Liver (tissue), 9 donors: ENCODE measurements around the gene CCDC69. TPM values are rescaled to one million over a fixed set of nuclear protein-coding genes. Genes with fewer than 3 reads are reported as not detected.

ENCODE experiments used
- DNase-seq: peaks from one replicate; pipeline ENCODE4 v3.0.0-alpha.2; 2017; ENCODE audit warnings: low spot score
- H3K27ac ChIP-seq, 2 donors: one replicate each; pipeline ENCODE4 v1.7.0; 2013; ENCODE audit warnings: inconsistent platforms in 2 of 2, low read length in 2 of 2, control low read depth in 1 of 2, low read depth in 1 of 2, mild to moderate bottlenecking in 1 of 2
- H3K27me3 ChIP-seq, 4 donors: one replicate each; pipeline versions ENCODE4 v1.6.1 to v1.7.0; 2013; ENCODE audit warnings: low read length in 3 of 4, inconsistent platforms in 1 of 4, mild to moderate bottlenecking in 1 of 4, moderate library complexity in 1 of 4; ENCODE audit not compliant: control insufficient read depth in 4 of 4, insufficient read depth in 4 of 4
- H3K36me3 ChIP-seq, 4 donors: one replicate each; pipeline versions ENCODE4 v1.6.1 to v1.7.0; 2013; ENCODE audit warnings: low read length in 3 of 4, mild to moderate bottlenecking in 3 of 4, low read depth in 1 of 4, moderate library complexity in 1 of 4; ENCODE audit not compliant: control insufficient read depth in 4 of 4, insufficient read depth in 3 of 4
- H3K4me1 ChIP-seq, 4 donors: one replicate each; pipeline versions ENCODE4 v1.6.1 to v1.7.0; 2013; ENCODE audit warnings: low read length in 3 of 4, mild to moderate bottlenecking in 3 of 4, moderate library complexity in 1 of 4; ENCODE audit not compliant: control insufficient read depth in 4 of 4, insufficient read depth in 4 of 4
- H3K4me3 ChIP-seq, 3 donors: one replicate each; pipeline versions ENCODE4 v1.6.1 to v1.7.0; 2013; ENCODE audit warnings: low read length in 3 of 3, control low read depth in 1 of 3, low read depth in 1 of 3, mild to moderate bottlenecking in 1 of 3
- H3K9ac ChIP-seq, 2 donors: one replicate each; pipeline ENCODE4 v1.7.0; 2013; ENCODE audit warnings: low read length in 2 of 2, mild to moderate bottlenecking in 2 of 2, moderate library complexity in 2 of 2, control low read depth in 1 of 2, low read depth in 1 of 2
- H3K9me3 ChIP-seq, 4 donors: one replicate each; pipeline versions ENCODE4 v1.6.1 to v1.7.0; 2013; ENCODE audit warnings: low read length in 3 of 4; ENCODE audit not compliant: control insufficient read depth in 4 of 4
- ATF3 ChIP-seq: IDR thresholded peaks from 2 replicates; pipeline ENCODE4 v1.6.1; 2016; ENCODE audit warnings: antibody characterized with exemption
- CTCF ChIP-seq: fragments of 150-350 bp; IDR thresholded peaks from 2 replicates; pipeline ENCODE4 v1.5.1; 2017; ENCODE audit warnings: improper control_type of control experiment, low read depth, low read length; ENCODE audit not compliant: missing input control
- FOXA2 ChIP-seq: IDR thresholded peaks from 2 replicates; pipeline ENCODE4 v1.6.1; 2016; ENCODE audit warnings: antibody characterized with exemption
- GABPA ChIP-seq, 2 donors: IDR thresholded peaks in 1 of 2; conservative IDR thresholded peaks in 1 of 2; 2 replicates each; pipeline ENCODE4 v1.6.1; 2016; ENCODE audit warnings: antibody characterized with exemption in 2 of 2, mild to moderate bottlenecking in 1 of 2, moderate library complexity in 1 of 2
- HNF4A ChIP-seq, 2 donors: conservative IDR thresholded peaks; 2 replicates each; pipeline ENCODE4 v1.6.1; 2016; ENCODE audit warnings: antibody characterized with exemption in 2 of 2, mild to moderate bottlenecking in 2 of 2
- HNF4G ChIP-seq: IDR thresholded peaks from 2 replicates; pipeline ENCODE4 v1.6.1; 2016; ENCODE audit warnings: antibody characterized with exemption
- JUND ChIP-seq, 2 donors: IDR thresholded peaks; 2 replicates each; pipeline ENCODE4 v1.6.1; 2016; ENCODE audit warnings: antibody characterized with exemption in 2 of 2
- MAX ChIP-seq: IDR thresholded peaks from 2 replicates; pipeline ENCODE4 v1.6.1; 2016; ENCODE audit warnings: antibody characterized with exemption
- NR2F2 ChIP-seq: IDR thresholded peaks from 2 replicates; pipeline ENCODE4 v1.6.1; 2016; ENCODE audit warnings: antibody characterized with exemption
- RAD21 ChIP-seq, 2 donors: IDR thresholded peaks; 2 replicates each; pipeline ENCODE4 v1.6.1; 2016; ENCODE audit warnings: antibody characterized with exemption in 2 of 2, mild to moderate bottlenecking in 2 of 2
- REST ChIP-seq: IDR thresholded peaks from 2 replicates; pipeline ENCODE4 v1.6.1; 2016; ENCODE audit warnings: antibody characterized with exemption, mild to moderate bottlenecking
- SP1 ChIP-seq: IDR thresholded peaks from 2 replicates; pipeline ENCODE4 v1.6.1; 2018; ENCODE audit warnings: antibody characterized with exemption, mild to moderate bottlenecking
- TAF1 ChIP-seq: conservative IDR thresholded peaks from 2 replicates; pipeline ENCODE4 v1.6.1; 2016; ENCODE audit warnings: antibody characterized with exemption, mild to moderate bottlenecking
- YY1 ChIP-seq: IDR thresholded peaks from 2 replicates; pipeline ENCODE4 v1.6.1; 2016; ENCODE audit warnings: antibody characterized with exemption, mild to moderate bottlenecking
- ZBTB33 ChIP-seq: IDR thresholded peaks from 2 replicates; pipeline ENCODE4 v1.6.1; 2016; ENCODE audit warnings: antibody characterized with exemption
- WGBS: extraction: QIAGEN DNeasy Blood & Tissue Kit; methylation state at CpG from one replicate; pipeline ENCODE4 v1.1.7; 2013; 5-methylcytosine and 5-hydroxymethylcytosine counted together
- polyA plus RNA-seq, 2 donors: library from polyadenylated mRNA; stranded (reverse) in 1 of 2; unstranded in 1 of 2; fragments of 200-250 nt in 1 of 2; fragments of >200 nt in 1 of 2; fragmentation: Nextera tagmentation in 1 of 2; extraction: Ambion mirVana in 1 of 2; gene quantifications; one replicate each; pipeline versions ENCODE4 v1.2.1 to v1.2.3, GENCODE V29; 2013 to 2015
- total RNA-seq, 2 donors: library from RNA; depleted of rRNA; stranded (reverse); fragments of >200 nt; gene quantifications; one replicate each; pipeline ENCODE4 v1.2.3, GENCODE V29; 2014
- donor health status: healthy.
- donor health status: healthy.
- donor health status: healthy.
- donor health status: healthy.
- donor health status: healthy.

Gene CCDC69
- total and polyA plus RNA-seq, 4 donors: 11.9 to 28.6 (median 18.0) TPM

- Histone ChIP-seq H3K27me3 (no peaks in the 10 kb centered on the region), H3K4me1 (no peaks in the 10 kb centered on the region), H3K4me3 (no peak overlapping the region), H3K36me3 (peaks cover 19 to 97% (median 84%) of the 10 kb centered on the region in 4 donors), H3K9ac (no peak overlapping the region), H3K9me3 (no peaks in the 10 kb centered on the region), H3K27ac (no peak overlapping the region)
- no peak for TF ChIP-seq YY1
- TF ChIP-seq GABPA (IDR thresholded peaks at IDR 0.05 in 1 of 2, conservative IDR thresholded peaks at IDR 0.05 in 1 of 2): no peak
- TF ChIP-seq NR2F2: no peak
- no peak for DNase-seq
- WGBS: 94% methylated on average over 3 of the region's 3 CpGs
These were observed 89.7 kb downstream of the CCDC69 start for GRCh38 chr5:151134228-151134627.

GRCh38 chr5:151132963-151133362 lies 90.9 kb downstream of the CCDC69 start:
- Histone ChIP-seq H3K27me3 (no peaks in the 10 kb centered on the region), H3K4me1 (no peaks in the 10 kb centered on the region), H3K9ac (no peak overlapping the region), H3K36me3 (peaks cover 16 to 97% (median 83%) of the 10 kb centered on the region in 4 donors), H3K4me3 (no peak overlapping the region), H3K27ac (no peak overlapping the region), H3K9me3 (no peaks in the 10 kb centered on the region)
- no peak for TF ChIP-seq GABPA (IDR thresholded peaks at IDR 0.05 in 1 of 2, conservative IDR thresholded peaks at IDR 0.05 in 1 of 2)
- no peak for TF ChIP-seq CTCF
- no peak for TF ChIP-seq ATF3
- no peak for TF ChIP-seq RAD21 (IDR thresholded peaks at IDR 0.05)
- no peak for TF ChIP-seq ZBTB33
- TF ChIP-seq NR2F2: no peak
- no peak for TF ChIP-seq REST
- no peak for TF ChIP-seq FOXA2
- TF ChIP-seq YY1: no peak
- TF ChIP-seq HNF4A (conservative IDR thresholded peaks at IDR 0.05): no peak
- TF ChIP-seq TAF1: no peak
- TF ChIP-seq MAX: no peak
- TF ChIP-seq JUND (IDR thresholded peaks at IDR 0.05): no peak
- TF ChIP-seq HNF4G: no peak
- TF ChIP-seq SP1: no peak
- DNase-seq: no peak
- WGBS: 78% methylated on average over 4 of the region's 4 CpGs

Other genes with a start within 250 kb of the CCDC69 start
- gene GPX3, start 203.5 kb downstream of the CCDC69 start, total RNA-seq: 100 to 1,000 TPM in 1 of 2 donors, 10 to 100 TPM in 1; 72.9 to 156 TPM
- 100 to 1,000 TPM; 318 to 878 TPM for gene GPX3, start 203.5 kb downstream of the CCDC69 start, polyA plus RNA-seq
- 100 to 1,000 TPM in 1 of 2 donors, 10 to 100 TPM in 1; 50.9 to 101 TPM for gene TNIP1, start 143.1 kb downstream of the CCDC69 start, total RNA-seq
- 10 to 100 TPM; 33.2 to 45.1 TPM for gene TNIP1, start 143.1 kb downstream of the CCDC69 start, polyA plus RNA-seq
- gene ANXA6, start 66.3 kb downstream of the CCDC69 start, total RNA-seq: 100 to 1,000 TPM; 137 to 215 TPM
- gene ANXA6, start 66.3 kb downstream of the CCDC69 start, polyA plus RNA-seq: 100 to 1,000 TPM in 1 of 2 donors, 10 to 100 TPM in 1; 52.7 to 116 TPM
- gene GM2A, start 29.1 kb upstream of the CCDC69 start, total RNA-seq: 10 to 100 TPM; 11.2 to 14.5 TPM
- 1 to 10 TPM; 4.1 to 9.9 TPM for gene GM2A, start 29.1 kb upstream of the CCDC69 start, polyA plus RNA-seq
- not detected for gene SLC36A3, start 79.7 kb upstream of the CCDC69 start, total RNA-seq
- not detected for gene SLC36A3, start 79.7 kb upstream of the CCDC69 start, polyA plus RNA-seq
- not detected for gene SLC36A2, start 123.5 kb upstream of the CCDC69 start, total RNA-seq
- not detected for gene SLC36A2, start 123.5 kb upstream of the CCDC69 start, polyA plus RNA-seq
- gene SLC36A1, start 223.5 kb upstream of the CCDC69 start, total RNA-seq: 10 to 100 TPM in 1 of 2 donors, 1 to 10 TPM in 1; 3.9 to 18.8 TPM
- 1 to 10 TPM; 1.6 to 2.9 TPM for gene SLC36A1, start 223.5 kb upstream of the CCDC69 start, polyA plus RNA-seq